ENCODE data around the gene TSPO.

DNA sequence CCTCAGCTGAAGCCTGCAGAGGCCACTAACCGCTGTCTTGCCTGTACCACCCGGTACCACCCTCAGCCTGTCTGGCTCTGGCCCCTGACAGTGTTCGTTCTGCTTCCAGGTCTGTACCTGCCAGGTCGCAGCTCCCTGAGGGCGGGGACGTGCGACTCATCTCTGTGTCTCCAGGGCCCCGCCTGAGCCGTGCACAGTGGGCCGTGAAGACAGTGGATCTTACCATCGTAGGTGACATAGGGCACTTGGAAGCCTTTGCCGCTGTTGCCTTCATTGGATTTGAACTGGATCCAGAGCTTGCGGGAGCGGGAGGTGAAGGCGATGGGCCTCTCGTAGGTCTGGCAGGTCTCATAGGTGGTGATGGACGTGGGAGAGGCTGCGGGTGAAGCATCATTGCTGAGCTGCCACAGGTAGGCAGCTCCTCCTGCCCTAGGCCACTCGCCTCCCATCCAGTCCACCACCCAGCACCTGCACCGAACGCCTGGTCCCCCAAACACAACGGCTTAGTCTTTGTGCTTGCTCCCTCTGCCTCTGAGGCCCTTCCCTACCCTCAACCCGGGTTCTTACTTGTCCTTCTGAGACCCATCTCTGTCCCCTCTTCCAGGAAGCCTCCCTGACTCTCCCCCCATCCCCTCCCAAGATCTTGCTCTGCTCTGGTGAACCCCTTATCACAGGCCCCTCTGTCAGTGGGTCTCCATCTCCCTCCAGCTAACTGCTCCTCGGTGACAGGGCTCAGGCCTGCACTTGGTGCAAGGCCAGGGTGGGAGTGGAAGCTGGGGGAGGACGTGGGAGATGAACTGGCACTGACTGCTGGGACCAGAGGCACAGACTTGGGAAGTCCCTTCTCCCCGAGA lies 56.7 kb downstream of the TSPO start:
- TF ChIP-seq EP300 (IDR thresholded peaks at IDR 0.05; ENCODE audit: low read depth), result no peak
- TF ChIP-seq, protein P1, sequence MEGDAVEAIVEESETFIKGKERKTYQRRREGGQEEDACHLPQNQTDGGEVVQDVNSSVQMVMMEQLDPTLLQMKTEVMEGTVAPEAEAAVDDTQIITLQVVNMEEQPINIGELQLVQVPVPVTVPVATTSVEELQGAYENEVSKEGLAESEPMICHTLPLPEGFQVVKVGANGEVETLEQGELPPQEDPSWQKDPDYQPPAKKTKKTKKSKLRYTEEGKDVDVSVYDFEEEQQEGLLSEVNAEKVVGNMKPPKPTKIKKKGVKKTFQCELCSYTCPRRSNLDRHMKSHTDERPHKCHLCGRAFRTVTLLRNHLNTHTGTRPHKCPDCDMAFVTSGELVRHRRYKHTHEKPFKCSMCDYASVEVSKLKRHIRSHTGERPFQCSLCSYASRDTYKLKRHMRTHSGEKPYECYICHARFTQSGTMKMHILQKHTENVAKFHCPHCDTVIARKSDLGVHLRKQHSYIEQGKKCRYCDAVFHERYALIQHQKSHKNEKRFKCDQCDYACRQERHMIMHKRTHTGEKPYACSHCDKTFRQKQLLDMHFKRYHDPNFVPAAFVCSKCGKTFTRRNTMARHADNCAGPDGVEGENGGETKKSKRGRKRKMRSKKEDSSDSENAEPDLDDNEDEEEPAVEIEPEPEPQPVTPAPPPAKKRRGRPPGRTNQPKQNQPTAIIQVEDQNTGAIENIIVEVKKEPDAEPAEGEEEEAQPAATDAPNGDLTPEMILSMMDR (IDR thresholded peaks at IDR 0.05), result no peak
- no peak for TF ChIP-seq POLR2A (IDR thresholded peaks at IDR 0.05)
